MV-4-11 (cell line): Measurements from ENCODE around the gene IFNL2.

Experiments
- DNase-seq: peaks from one replicate; lab custom pipeline; 2025; lab: John Stamatoyannopoulos, UW

Gene IFNL2

GRCh38 chr19:39318071-39318470 is 49.9 kb downstream of the IFNL2 start:
- no peak for DNase-seq

- no peak for DNase-seq
Measured at GRCh38 chr19:39318690-39319089, 50.5 kb downstream of the IFNL2 start.

DNA sequence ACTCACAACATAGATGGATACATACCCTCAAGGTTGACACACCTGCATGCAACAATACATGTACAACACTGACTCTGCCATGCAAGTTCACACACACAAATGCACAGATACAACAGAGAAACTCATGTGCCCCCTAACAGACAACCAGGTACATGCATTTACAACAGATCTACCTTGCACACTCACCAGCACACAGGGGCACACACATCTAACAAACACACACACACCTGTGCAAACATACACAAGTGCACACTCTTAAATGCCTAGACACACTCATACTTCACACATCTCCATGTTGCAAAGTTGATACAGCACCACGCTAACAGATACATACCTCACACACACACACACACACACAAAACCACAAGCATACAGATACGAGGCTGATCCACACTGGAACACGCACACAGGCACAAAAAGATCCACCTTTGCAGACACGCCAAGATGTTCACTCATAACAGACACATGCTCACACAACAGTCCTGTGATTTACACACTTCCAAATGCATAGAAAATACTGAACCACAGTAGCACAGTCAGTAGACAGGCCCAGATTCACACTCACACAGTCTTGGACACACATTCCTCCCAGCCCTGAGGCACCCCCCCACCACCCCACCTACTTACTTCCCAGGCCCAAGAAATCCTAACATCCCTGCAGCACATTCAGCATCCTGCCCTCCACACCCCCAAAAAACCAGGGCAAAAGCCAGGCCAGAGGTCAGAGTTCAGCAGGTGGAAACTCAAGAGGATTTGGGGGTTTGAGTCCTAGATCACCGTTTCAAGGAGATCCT is 51.1 kb downstream of the IFNL2 start:
- no peak for DNase-seq
